22Rv1 (cell line): ENCODE results near the gene SLC6A6.

Experiments
- H3K27ac ChIP-seq: fragments of 450-650 bp; 2 replicates; pipeline ENCODE4 v1.5.1; 2017
- ZFX ChIP-seq: fragments of 450-650 bp; IDR thresholded peaks from 2 replicates; pipeline ENCODE4 v1.6.1; 2017; ENCODE audit warnings: antibody characterized with exemption, borderline replicate concordance
- TF ChIP-seq, protein P1 (sequence below): fragments of 450-650 bp; IDR thresholded peaks from 2 replicates; pipeline ENCODE4 v1.5.1; 2017; ENCODE audit warnings: mild to moderate bottlenecking

The SLC6A6 gene

GRCh38 chr3:14519406-14519805 lies 117.0 kb downstream of the SLC6A6 start:
- no peak for TF ChIP-seq ZFX
- TF ChIP-seq, protein P1, sequence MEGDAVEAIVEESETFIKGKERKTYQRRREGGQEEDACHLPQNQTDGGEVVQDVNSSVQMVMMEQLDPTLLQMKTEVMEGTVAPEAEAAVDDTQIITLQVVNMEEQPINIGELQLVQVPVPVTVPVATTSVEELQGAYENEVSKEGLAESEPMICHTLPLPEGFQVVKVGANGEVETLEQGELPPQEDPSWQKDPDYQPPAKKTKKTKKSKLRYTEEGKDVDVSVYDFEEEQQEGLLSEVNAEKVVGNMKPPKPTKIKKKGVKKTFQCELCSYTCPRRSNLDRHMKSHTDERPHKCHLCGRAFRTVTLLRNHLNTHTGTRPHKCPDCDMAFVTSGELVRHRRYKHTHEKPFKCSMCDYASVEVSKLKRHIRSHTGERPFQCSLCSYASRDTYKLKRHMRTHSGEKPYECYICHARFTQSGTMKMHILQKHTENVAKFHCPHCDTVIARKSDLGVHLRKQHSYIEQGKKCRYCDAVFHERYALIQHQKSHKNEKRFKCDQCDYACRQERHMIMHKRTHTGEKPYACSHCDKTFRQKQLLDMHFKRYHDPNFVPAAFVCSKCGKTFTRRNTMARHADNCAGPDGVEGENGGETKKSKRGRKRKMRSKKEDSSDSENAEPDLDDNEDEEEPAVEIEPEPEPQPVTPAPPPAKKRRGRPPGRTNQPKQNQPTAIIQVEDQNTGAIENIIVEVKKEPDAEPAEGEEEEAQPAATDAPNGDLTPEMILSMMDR, result no peak
- H3K27ac ChIP-seq, result no peak overlapping the region

GRCh38 chr3:14520149-14520548 lies 117.7 kb downstream of the SLC6A6 start:
- no peak for TF ChIP-seq ZFX
- TF ChIP-seq, protein P1, result no peak
- no peak overlapping the region for H3K27ac ChIP-seq

GRCh38 chr3:14520967-14521366 lies 118.6 kb downstream of the SLC6A6 start:
- no peak for TF ChIP-seq ZFX
- H3K27ac ChIP-seq, result no peak overlapping the region

DNA sequence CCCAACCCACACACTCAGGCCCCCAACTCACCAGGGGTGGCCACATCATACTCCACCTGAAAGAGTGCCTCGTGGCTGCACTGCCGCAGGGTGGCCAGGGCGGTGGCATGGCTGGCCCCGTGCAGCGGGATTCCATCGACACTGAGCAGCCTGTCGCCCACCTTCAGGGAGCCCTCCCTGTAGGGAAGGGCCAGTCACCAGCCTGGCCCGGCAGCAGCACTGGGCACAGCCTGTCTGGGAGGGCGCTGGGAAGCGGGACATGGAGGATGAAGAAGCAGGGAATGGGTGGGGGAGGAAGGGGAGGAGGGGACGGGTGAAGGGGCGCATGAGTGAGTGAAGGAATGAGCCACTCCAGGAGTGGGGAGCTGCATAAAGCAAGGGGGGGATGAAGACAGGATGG lies 119.2 kb downstream of the SLC6A6 start:
- no peak for TF ChIP-seq ZFX
- TF ChIP-seq, protein P1, result no peak
- H3K27ac ChIP-seq, result no peak overlapping the region

GRCh38 chr3:14522129-14522691 lies 119.8 kb downstream of the SLC6A6 start:
- H3K27ac ChIP-seq, result no peak overlapping the region
- TF ChIP-seq, protein P1, result no peak
- no peak for TF ChIP-seq ZFX

GRCh38 chr3:14522768-14523167 lies 120.4 kb downstream of the SLC6A6 start:
- no peak overlapping the region for H3K27ac ChIP-seq
- TF ChIP-seq, protein P1, result no peak
- no peak for TF ChIP-seq ZFX

- TF ChIP-seq, protein P1, result no peak
- no peak for TF ChIP-seq ZFX
- no peak overlapping the region for H3K27ac ChIP-seq
Observed at GRCh38 chr3:14523792-14524191, 121.4 kb downstream of the SLC6A6 start.

DNA sequence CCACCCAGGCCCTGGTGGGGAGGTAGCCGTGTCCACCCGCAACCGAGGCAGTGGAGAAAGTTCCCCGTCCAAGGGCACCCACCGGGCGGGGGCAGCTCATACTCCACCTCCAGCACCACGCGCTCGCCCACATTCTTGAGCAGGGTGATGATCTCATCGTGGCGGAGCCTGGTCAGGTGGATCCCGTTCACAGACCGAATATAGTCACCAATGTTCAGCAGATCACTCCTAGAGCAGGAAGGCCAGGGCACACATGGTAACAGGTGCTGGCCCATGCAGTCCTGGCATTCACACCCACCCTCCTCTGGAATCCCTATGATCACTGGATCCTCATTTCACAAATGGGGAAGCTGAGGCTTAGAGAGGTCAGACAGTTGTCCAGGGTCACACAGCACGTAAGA lies 121.9 kb downstream of the SLC6A6 start:
- H3K27ac ChIP-seq, result no peak overlapping the region
- TF ChIP-seq, protein P1, result no peak
- no peak for TF ChIP-seq ZFX
